CD4-positive, alpha-beta T cell (primary cell): ENCODE measurements around the gene GRN. TPM values are rescaled to one million over a fixed set of nuclear protein-coding genes. Genes with fewer than 3 reads are reported as not detected.

Experiments
- ATAC-seq: fragments of 200-7000 bp; cut with Tn5 transposase; one replicate; pipeline ENCODE4 v1.10.0; 2022; ENCODE audit warnings: mild to moderate bottlenecking; ENCODE audit not compliant: poor library complexity
- CTCF ChIA-PET: fragments of 350-600 bp; sonication (Branson Sonifier 250); formaldehyde crosslinking; loops from one replicate; lab custom pipeline; 2021; ENCODE audit warnings: antibody characterized with exemption, inconsistent platforms; lab: Charles Lee
- POLR2A ChIA-PET: fragments of 350-600 bp; sonication (Branson Sonifier 250); formaldehyde crosslinking; loops from one replicate; lab custom pipeline; 2021; ENCODE audit warnings: antibody characterized with exemption, inconsistent platforms; lab: Charles Lee
- DNase-seq, 14 experiments: peaks; one replicate each; pipeline ENCODE4 v3.0.0-alpha.2; 2013 to 2020; ENCODE audit warnings: mixed read lengths in 2 of 14
- H3K27ac ChIP-seq, 2 donors: one replicate each; pipeline versions ENCODE4 v1.5.1 to v1.7.0; 2013; ENCODE audit warnings: low read length in 2 of 2, low read depth in 1 of 2, mild to moderate bottlenecking in 1 of 2
- H3K27me3 ChIP-seq, 2 experiments: 1 replicate in 1 of 2; 2 replicates in 1 of 2; pipeline versions ENCODE4 v1.6.1 to v1.7.0; 2013; ENCODE audit warnings: low read length in 2 of 2, control low read depth in 1 of 2, mild to moderate bottlenecking in 1 of 2, moderate library complexity in 1 of 2; ENCODE audit not compliant: insufficient read depth in 2 of 2, control insufficient read depth in 1 of 2
- H3K36me3 ChIP-seq: one replicate; pipeline ENCODE4 v1.6.1; 2013; ENCODE audit warnings: low read length, control low read depth; ENCODE audit not compliant: insufficient read depth
- H3K4me1 ChIP-seq: one replicate; pipeline ENCODE4 v1.6.1; 2013; ENCODE audit warnings: low read length, control low read depth; ENCODE audit not compliant: insufficient read depth
- H3K4me3 ChIP-seq: one replicate; pipeline ENCODE4 v1.5.1; 2013; ENCODE audit warnings: mild to moderate bottlenecking, low read length, moderate library complexity
- H3K9me3 ChIP-seq, 2 experiments: 1 replicate in 1 of 2; 2 replicates in 1 of 2; pipeline versions ENCODE4 v1.6.1 to v1.7.0; 2013; ENCODE audit warnings: low read length in 2 of 2, mild to moderate bottlenecking in 2 of 2, control low read depth in 1 of 2, moderate library complexity in 1 of 2; ENCODE audit not compliant: control insufficient read depth in 1 of 2, insufficient read depth in 1 of 2
- H3K27ac Mint-ChIP-seq: one replicate; pipeline ENCODE4 v1.8.0; 2020; ENCODE audit warnings: mixed read lengths
- H3K27me3 Mint-ChIP-seq: one replicate; pipeline ENCODE4 v1.8.0; 2021; ENCODE audit warnings: mixed read lengths
- H3K36me3 Mint-ChIP-seq: one replicate; pipeline ENCODE4 v1.8.0; 2021; ENCODE audit warnings: low read depth, mixed read lengths
- H3K4me1 Mint-ChIP-seq: one replicate; pipeline ENCODE4 v1.8.0; 2021; ENCODE audit warnings: low read depth, mixed read lengths
- H3K4me3 Mint-ChIP-seq: one replicate; pipeline ENCODE4 v1.8.0; 2020; ENCODE audit warnings: mild to moderate bottlenecking, mixed read lengths
- H3K9me3 Mint-ChIP-seq: one replicate; pipeline ENCODE4 v1.8.0; 2020; ENCODE audit warnings: mixed read lengths
- intact Hi-C, 2 experiments: fragments of 100-400 bp; cut with DNase I in 1 of 2; cut with micrococcal nuclease in 1 of 2; formaldehyde crosslinking; loops; one replicate each; pipeline versions ENCODE4 v1.15.1 to v1.9.0; 2023 to 2025; cut with DNase I, micrococcal nuclease
- total RNA-seq, 174 experiments: library from RNA in 2 of 174; stranded (reverse) in 2 of 174; gene quantifications; one replicate each; pipeline ENCODE4 v1.2.3 and lab custom pipeline; 2021 to 2026
- TF ChIP-seq, protein P1 (sequence below): fragments of 200-600 bp; IDR thresholded peaks from one replicate; pipeline ENCODE4 v1.8.0; 2022; ENCODE audit warnings: antibody characterized with exemption, mild to moderate bottlenecking

Gene GRN
- total RNA-seq, 2 experiments from 2014 or later = 15.3 to 16.1 TPM

DNA sequence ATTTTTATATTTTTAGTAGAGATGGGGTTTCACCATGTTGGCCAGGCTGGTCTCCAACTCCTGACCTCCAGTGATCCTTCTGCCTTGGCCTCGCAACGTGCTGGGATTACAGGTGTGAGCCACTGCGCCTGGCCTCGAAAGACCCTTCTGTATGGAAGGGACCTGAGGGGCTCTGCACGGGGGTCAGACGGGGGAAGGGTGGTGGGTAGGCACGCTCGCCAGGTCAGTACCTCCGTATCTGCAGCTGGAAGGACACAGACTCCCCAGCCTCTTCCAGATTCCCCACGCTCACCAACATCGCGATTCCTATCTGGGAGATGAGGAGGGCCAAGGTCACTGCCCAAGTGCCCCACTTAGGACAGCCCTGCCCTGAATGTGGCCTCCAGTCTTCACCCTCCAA, 31.7 kb downstream of the GRN start:
- POLR2A ChIA-PET = no interaction called here
- Mint-ChIP-seq H3K4me3 (no peak overlapping the region), H3K36me3 (no peaks in the 10 kb centered on the region), H3K4me1 (no peaks in the 10 kb centered on the region), H3K9me3 (no peaks in the 10 kb centered on the region), H3K27ac (no peak overlapping the region), H3K27me3 (peaks cover 43% of the 10 kb centered on the region)
- H3K4me1 ChIP-seq = peaks cover 6% of the 10 kb centered on the region
- CTCF ChIA-PET = no interaction called here
- ATAC-seq = no peak
- H3K4me3 ChIP-seq = no peak overlapping the region
- H3K9me3 ChIP-seq = no peaks in the 10 kb centered on the region
- TF ChIP-seq, protein P1, sequence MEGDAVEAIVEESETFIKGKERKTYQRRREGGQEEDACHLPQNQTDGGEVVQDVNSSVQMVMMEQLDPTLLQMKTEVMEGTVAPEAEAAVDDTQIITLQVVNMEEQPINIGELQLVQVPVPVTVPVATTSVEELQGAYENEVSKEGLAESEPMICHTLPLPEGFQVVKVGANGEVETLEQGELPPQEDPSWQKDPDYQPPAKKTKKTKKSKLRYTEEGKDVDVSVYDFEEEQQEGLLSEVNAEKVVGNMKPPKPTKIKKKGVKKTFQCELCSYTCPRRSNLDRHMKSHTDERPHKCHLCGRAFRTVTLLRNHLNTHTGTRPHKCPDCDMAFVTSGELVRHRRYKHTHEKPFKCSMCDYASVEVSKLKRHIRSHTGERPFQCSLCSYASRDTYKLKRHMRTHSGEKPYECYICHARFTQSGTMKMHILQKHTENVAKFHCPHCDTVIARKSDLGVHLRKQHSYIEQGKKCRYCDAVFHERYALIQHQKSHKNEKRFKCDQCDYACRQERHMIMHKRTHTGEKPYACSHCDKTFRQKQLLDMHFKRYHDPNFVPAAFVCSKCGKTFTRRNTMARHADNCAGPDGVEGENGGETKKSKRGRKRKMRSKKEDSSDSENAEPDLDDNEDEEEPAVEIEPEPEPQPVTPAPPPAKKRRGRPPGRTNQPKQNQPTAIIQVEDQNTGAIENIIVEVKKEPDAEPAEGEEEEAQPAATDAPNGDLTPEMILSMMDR = no peak
- H3K27ac ChIP-seq = no peak overlapping the region
- H3K36me3 ChIP-seq = no peaks in the 10 kb centered on the region
- DNase-seq = no peak
- peaks cover 0 to 15% of the 10 kb centered on the region in 2 experiments for H3K27me3 ChIP-seq
- intact Hi-C loops = no loop called here

DNA sequence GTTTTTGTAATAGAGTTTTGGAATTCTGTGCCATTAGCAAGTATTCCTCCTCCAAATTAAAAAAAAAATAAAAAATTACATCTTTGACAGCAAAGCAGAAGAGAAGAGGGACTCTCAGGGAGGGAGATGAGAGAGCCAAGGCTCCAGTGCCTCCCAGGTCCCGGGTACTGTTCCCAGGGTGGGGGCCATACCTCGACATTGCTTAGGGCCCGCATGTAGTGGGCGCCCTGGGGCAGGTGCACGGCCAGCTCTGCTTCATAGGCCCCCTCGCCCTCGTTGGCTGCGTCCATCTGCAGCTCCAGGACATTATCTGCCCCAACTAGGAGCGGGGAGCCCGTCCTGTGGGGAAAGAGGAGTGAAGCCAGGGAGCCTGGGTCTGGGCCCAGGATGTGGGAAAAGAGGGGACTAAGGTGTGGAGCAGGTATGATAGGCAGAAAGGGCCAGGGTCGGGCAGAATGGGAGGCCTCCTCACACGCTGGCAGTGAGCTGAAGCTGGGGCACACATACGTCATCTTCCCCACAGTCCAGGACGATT, 33.1 kb downstream of the GRN start:
- intact Hi-C loops = no loop called here
- H3K9me3 ChIP-seq = no peaks in the 10 kb centered on the region
- Mint-ChIP-seq H3K36me3 (no peaks in the 10 kb centered on the region), H3K27ac (no peak overlapping the region), H3K4me3 (no peak overlapping the region), H3K27me3 (peaks cover 38% of the 10 kb centered on the region), H3K4me1 (no peaks in the 10 kb centered on the region), H3K9me3 (no peaks in the 10 kb centered on the region)
- ATAC-seq = no peak
- H3K4me1 ChIP-seq = peaks cover 6% of the 10 kb centered on the region
- H3K27me3 ChIP-seq = peaks cover 0 to 17% of the 10 kb centered on the region in 2 experiments
- TF ChIP-seq, protein P1 = no peak
- CTCF ChIA-PET = no interaction called here
- H3K36me3 ChIP-seq = no peaks in the 10 kb centered on the region
- H3K4me3 ChIP-seq = no peak overlapping the region
- POLR2A ChIA-PET = no interaction called here
- H3K27ac ChIP-seq = no peak overlapping the region
- DNase-seq = no peak

DNA sequence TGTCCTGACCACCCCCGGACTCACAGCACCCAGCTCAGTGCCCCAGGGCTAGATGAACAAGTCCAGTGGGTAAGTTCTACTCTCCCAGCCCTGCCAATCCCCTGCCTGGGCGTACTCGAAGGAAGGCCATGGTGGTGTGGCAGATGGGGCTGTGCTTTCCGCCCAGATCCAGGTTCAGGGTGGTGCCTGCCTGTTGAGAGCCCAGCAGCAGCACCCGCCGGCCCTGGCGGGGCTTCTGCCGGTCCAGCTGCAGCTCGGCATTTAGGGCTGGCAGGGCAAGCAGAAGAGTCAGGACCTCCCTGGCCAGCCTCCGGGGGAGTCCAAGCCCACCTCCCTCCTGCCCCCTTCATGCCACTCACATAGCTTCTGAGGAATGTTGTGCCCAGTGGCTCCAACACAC, 34.8 kb downstream of the GRN start:
- ChIA-PET CTCF (interaction anchor here (0.5 kb wide), 1 partner anchor 16 kb away, joined by 3 read pairs; no protein-coding TSS in a partner anchor), POLR2A (no interaction called here)
- Histone ChIP-seq H3K4me1 (peaks cover 12% of the 10 kb centered on the region), H3K36me3 (no peaks in the 10 kb centered on the region), H3K27ac (no peak overlapping the region), H3K27me3 (peaks cover 0 to 16% of the 10 kb centered on the region in 2 experiments), H3K9me3 (no peaks in the 10 kb centered on the region), H3K4me3 (no peak overlapping the region)
- no peaks in the 10 kb centered on the region for H3K36me3 Mint-ChIP-seq
- DNase-seq (no peak), ATAC-seq (no peak)
- no peak overlapping the region for H3K27ac Mint-ChIP-seq
- no peaks in the 10 kb centered on the region for H3K9me3 Mint-ChIP-seq
- TF ChIP-seq, protein P1 = no peak
- intact Hi-C loops = no loop called here
- peaks cover 3% of the 10 kb centered on the region for H3K4me1 Mint-ChIP-seq
- no peak overlapping the region for H3K4me3 Mint-ChIP-seq
- peaks cover 34% of the 10 kb centered on the region for H3K27me3 Mint-ChIP-seq
